ENCODE data around the gene GLG1. TPM values are rescaled to one million over a fixed set of nuclear protein-coding genes. Genes with fewer than 3 reads are reported as not detected.

Gene GLG1
- total RNA-seq, 2 donors from 2014 or later = 96.9 to 98.3 TPM

DNA sequence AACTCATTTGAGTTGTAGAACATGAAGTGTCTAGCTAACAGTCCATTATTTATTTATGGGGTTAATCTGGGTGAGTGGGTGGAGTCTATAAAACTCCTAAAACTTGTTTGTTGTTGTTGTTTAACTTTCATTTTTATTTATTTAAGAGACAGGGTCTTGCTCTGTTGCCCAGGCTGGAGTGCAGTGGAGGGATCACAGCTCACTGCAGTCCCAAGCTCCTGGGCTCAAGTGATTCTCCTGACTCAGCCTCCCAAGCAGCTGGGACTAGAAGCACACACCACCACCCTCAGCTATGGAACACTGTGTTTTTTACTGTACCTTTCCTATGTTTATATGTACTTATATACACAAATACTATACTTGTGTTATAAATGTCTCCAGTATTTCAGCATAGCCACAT is 107.8 kb downstream of the GLG1 start:
- no peak overlapping the region for H3K27ac ChIP-seq
- H3K4me3 ChIP-seq = no peak overlapping the region
- H3K27me3 ChIP-seq = no peaks in the 10 kb centered on the region
- no peaks in the 10 kb centered on the region for H3K4me1 ChIP-seq
- TF ChIP-seq, protein P1, sequence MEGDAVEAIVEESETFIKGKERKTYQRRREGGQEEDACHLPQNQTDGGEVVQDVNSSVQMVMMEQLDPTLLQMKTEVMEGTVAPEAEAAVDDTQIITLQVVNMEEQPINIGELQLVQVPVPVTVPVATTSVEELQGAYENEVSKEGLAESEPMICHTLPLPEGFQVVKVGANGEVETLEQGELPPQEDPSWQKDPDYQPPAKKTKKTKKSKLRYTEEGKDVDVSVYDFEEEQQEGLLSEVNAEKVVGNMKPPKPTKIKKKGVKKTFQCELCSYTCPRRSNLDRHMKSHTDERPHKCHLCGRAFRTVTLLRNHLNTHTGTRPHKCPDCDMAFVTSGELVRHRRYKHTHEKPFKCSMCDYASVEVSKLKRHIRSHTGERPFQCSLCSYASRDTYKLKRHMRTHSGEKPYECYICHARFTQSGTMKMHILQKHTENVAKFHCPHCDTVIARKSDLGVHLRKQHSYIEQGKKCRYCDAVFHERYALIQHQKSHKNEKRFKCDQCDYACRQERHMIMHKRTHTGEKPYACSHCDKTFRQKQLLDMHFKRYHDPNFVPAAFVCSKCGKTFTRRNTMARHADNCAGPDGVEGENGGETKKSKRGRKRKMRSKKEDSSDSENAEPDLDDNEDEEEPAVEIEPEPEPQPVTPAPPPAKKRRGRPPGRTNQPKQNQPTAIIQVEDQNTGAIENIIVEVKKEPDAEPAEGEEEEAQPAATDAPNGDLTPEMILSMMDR (IDR thresholded peaks at IDR 0.05) = no peak
- no peaks in the 10 kb centered on the region for H3K9me3 ChIP-seq
- no peak overlapping the region for H3K9ac ChIP-seq (ENCODE audit: low read depth in 2 of 2, low read length in 2 of 2)
- intact Hi-C loops (cut with DNase I) = no loop called here
- no peaks in the 10 kb centered on the region for H3K36me3 ChIP-seq
- DNase-seq = no peak

DNA sequence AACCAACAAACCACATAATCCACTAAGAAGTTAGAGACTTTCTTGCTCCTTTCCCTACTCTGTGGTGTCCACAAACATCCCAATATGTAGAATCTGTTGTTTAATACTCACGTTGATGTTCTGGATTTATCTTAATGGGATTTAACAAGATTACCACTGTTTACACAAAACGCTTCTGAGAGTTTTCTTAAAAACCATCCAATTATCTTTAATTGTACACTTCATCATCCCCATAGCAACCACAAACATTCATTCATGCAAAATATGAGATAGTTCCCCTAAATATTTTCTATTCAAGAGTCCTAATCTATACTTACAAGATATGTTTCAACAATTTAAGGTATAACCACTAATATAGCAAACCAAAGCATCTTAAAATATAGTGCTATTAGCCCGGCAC is 109.2 kb downstream of the GLG1 start:
- peaks cover 3% of the 10 kb centered on the region for H3K36me3 ChIP-seq
- no peak for DNase-seq

DNA sequence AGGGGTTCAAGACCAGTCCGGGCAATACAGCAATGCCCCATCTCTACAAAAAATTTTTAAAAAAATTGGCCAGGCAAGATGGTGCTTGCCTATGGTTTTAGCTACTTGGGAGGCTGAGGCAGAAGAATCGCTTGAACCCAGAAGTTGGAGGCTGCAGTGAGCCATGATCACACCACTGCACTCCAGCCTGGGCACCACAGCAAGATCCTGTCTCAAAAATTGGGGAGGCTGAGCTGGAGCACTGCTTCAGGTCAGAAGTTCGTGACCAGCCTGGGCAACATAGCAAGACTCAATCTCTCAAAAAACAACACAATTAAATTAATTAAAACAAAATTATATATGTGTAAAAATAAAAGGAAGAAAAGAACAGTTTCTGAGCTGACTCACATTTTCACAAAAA is 110.9 kb downstream of the GLG1 start:
- Histone ChIP-seq H3K4me1 (no peaks in the 10 kb centered on the region), H3K9ac (ENCODE audit: low read depth in 2 of 2, low read length in 2 of 2) (no peak overlapping the region), H3K36me3 (peaks cover 5% of the 10 kb centered on the region), H3K4me3 (no peak overlapping the region), H3K27me3 (no peaks in the 10 kb centered on the region), H3K9me3 (no peaks in the 10 kb centered on the region), H3K27ac (no peak overlapping the region)
- TF ChIP-seq, protein P1 (IDR thresholded peaks at IDR 0.05) = no peak
- intact Hi-C loops (cut with DNase I) = no loop called here
- DNase-seq = no peak

More for the DNA sequence above, 109.2 kb downstream of the GLG1 start:
- no peak overlapping the region for H3K27ac ChIP-seq
- no peaks in the 10 kb centered on the region for H3K9me3 ChIP-seq
- no peaks in the 10 kb centered on the region for H3K27me3 ChIP-seq
- H3K9ac ChIP-seq (ENCODE audit: low read depth in 2 of 2, low read length in 2 of 2) = no peak overlapping the region
- intact Hi-C loops (cut with DNase I) = no loop called here
- H3K4me1 ChIP-seq = no peaks in the 10 kb centered on the region
- TF ChIP-seq, protein P1 (IDR thresholded peaks at IDR 0.05) = no peak
- H3K4me3 ChIP-seq = no peak overlapping the region

GRCh38 chr16:74492976-74493375 is 113.9 kb downstream of the GLG1 start:
- Histone ChIP-seq H3K36me3 (peaks cover 5% of the 10 kb centered on the region), H3K27me3 (no peaks in the 10 kb centered on the region), H3K4me3 (no peak overlapping the region), H3K27ac (no peak overlapping the region), H3K4me1 (no peaks in the 10 kb centered on the region), H3K9ac (ENCODE audit: low read depth in 2 of 2, low read length in 2 of 2) (no peak overlapping the region), H3K9me3 (no peaks in the 10 kb centered on the region)
- TF ChIP-seq, protein P1 (IDR thresholded peaks at IDR 0.05) = no peak
- intact Hi-C loops (cut with DNase I) = no loop called here
- no peak for DNase-seq

DNA sequence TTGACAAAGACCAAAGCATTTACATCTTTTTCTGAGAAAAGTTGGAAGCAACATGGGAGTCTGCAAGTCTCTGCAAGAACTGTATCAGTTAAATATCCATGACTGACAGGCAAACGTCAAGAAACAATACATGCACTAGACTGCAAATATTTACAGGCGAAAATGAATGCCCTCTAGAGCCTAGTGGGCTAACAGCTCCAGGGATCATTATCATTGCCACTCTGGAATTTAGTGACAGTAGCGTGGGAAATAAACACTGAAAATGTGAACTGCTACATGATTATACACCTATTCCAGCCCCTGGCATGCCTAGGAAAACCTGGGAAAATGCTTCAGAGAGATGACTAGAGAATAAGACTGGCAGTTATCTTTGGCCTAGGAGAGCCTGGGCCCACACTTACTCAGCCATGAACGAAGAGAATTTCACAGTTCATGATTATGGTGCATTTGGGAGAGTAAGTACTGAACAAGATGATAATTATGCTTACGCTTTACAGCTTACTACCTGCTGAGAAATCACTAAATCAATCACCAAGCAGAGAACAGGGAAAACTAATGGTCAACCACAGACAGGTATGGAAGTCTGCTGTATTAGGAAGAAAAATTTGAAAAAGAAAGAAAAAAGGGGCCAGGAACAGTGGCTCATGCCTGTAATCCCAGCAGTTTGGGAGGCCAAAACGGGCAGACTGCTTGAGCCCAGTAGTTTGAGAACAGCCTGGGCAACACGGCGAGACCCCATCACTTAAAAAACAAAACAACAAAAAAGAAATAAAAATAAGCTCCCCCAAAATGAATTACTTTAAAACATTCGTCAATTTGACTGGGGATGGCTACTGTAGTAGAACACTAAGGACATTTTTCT is 119.0 kb downstream of the GLG1 start:
- no peak for DNase-seq
- H3K4me1 ChIP-seq = no peaks in the 10 kb centered on the region
- peaks cover 3% of the 10 kb centered on the region for H3K36me3 ChIP-seq
- intact Hi-C loops (cut with DNase I) = loop anchor here (10.0 kb wide), 1 partner anchor 137 kb away; no protein-coding TSS in a partner anchor
- no peak overlapping the region for H3K4me3 ChIP-seq
- TF ChIP-seq, protein P1 (IDR thresholded peaks at IDR 0.05) = no peak
- H3K9me3 ChIP-seq = no peaks in the 10 kb centered on the region
- H3K9ac ChIP-seq (ENCODE audit: low read depth in 2 of 2, low read length in 2 of 2) = no peak overlapping the region
- H3K27me3 ChIP-seq = no peaks in the 10 kb centered on the region
- H3K27ac ChIP-seq = no peak overlapping the region
